ENCODE data around the gene UBE2D4. TPM values are rescaled to one million over a fixed set of nuclear protein-coding genes. Genes with fewer than 3 reads are reported as not detected.

Gene UBE2D4
- total RNA-seq, 1 donor from 2014 or later: 21.3 TPM

GRCh38 chr7:43880596-43880995 lies 45.6 kb upstream of the UBE2D4 start:
- intact Hi-C loops (cut with DNase I): no loop called here
- no peak for TF ChIP-seq CTCF (IDR thresholded peaks at IDR 0.05)
- DNase-seq (no peak), ATAC-seq (no peak)
- H3K36me3 ChIP-seq: peaks cover 92% of the 10 kb centered on the region
- no peak overlapping the region for H3K4me3 ChIP-seq
- peaks cover 6% of the 10 kb centered on the region for H3K4me1 ChIP-seq
- no peaks in the 10 kb centered on the region for H3K27me3 ChIP-seq (ENCODE audit: low read depth)
- H3K27ac ChIP-seq: no peak overlapping the region
- no peaks in the 10 kb centered on the region for H3K9me3 ChIP-seq

- H3K4me1 ChIP-seq: peaks cover 2% of the 10 kb centered on the region
- no peaks in the 10 kb centered on the region for H3K27me3 ChIP-seq (ENCODE audit: low read depth)
- intact Hi-C loops (cut with DNase I): no loop called here
- no peak for TF ChIP-seq CTCF (IDR thresholded peaks at IDR 0.05)
- peaks cover 77% of the 10 kb centered on the region for H3K36me3 ChIP-seq
- H3K4me3 ChIP-seq: no peak overlapping the region
- H3K27ac ChIP-seq: no peak overlapping the region
- H3K9me3 ChIP-seq: no peaks in the 10 kb centered on the region
- no peak for DNase-seq
- ATAC-seq: no peak
These were observed 42.0 kb upstream of the UBE2D4 start for GRCh38 chr7:43884209-43884608.

- TF ChIP-seq CTCF (IDR thresholded peaks at IDR 0.05): no peak
- Histone ChIP-seq H3K27ac (no peak overlapping the region), H3K9me3 (no peaks in the 10 kb centered on the region), H3K4me3 (no peak overlapping the region), H3K4me1 (peaks cover 6% of the 10 kb centered on the region), H3K27me3 (ENCODE audit: low read depth) (no peaks in the 10 kb centered on the region), H3K36me3 (peaks cover 73% of the 10 kb centered on the region)
- no peak for DNase-seq
- ATAC-seq: no peak
- intact Hi-C loops (cut with DNase I): no loop called here
These were observed 41.6 kb upstream of the UBE2D4 start for GRCh38 chr7:43884617-43885016.

GRCh38 chr7:43888993-43889945 lies 37.0 kb upstream of the UBE2D4 start:
- ATAC-seq (no peak), DNase-seq (no peak)
- Histone ChIP-seq H3K9me3 (no peaks in the 10 kb centered on the region), H3K4me3 (no peak overlapping the region), H3K36me3 (peaks cover 34% of the 10 kb centered on the region), H3K4me1 (peaks cover 18% of the 10 kb centered on the region), H3K27me3 (ENCODE audit: low read depth) (no peaks in the 10 kb centered on the region), H3K27ac (no peak overlapping the region)
- intact Hi-C loops (cut with DNase I): no loop called here
- TF ChIP-seq CTCF (IDR thresholded peaks at IDR 0.05): no peak

GRCh38 chr7:43890468-43890867 lies 35.8 kb upstream of the UBE2D4 start:
- ATAC-seq: peak in 1 of 2 donors; percentile 32
- DNase-seq: no peak
- H3K4me1 ChIP-seq: peaks cover 18% of the 10 kb centered on the region
- H3K9me3 ChIP-seq: no peaks in the 10 kb centered on the region
- no peak for TF ChIP-seq CTCF (IDR thresholded peaks at IDR 0.05)
- intact Hi-C loops (cut with DNase I): no loop called here
- no peak overlapping the region for H3K27ac ChIP-seq
- peaks cover 22% of the 10 kb centered on the region for H3K36me3 ChIP-seq
- no peak overlapping the region for H3K4me3 ChIP-seq
- H3K27me3 ChIP-seq (ENCODE audit: low read depth): no peaks in the 10 kb centered on the region
